ENCODE results near the gene IQCE. TPM values are rescaled to one million over a fixed set of nuclear protein-coding genes. Genes with fewer than 3 reads are reported as not detected.

Gene IQCE
- total RNA-seq, 4 donors from 2014 or later = 27.2 to 187 (median 55.5) TPM

DNA sequence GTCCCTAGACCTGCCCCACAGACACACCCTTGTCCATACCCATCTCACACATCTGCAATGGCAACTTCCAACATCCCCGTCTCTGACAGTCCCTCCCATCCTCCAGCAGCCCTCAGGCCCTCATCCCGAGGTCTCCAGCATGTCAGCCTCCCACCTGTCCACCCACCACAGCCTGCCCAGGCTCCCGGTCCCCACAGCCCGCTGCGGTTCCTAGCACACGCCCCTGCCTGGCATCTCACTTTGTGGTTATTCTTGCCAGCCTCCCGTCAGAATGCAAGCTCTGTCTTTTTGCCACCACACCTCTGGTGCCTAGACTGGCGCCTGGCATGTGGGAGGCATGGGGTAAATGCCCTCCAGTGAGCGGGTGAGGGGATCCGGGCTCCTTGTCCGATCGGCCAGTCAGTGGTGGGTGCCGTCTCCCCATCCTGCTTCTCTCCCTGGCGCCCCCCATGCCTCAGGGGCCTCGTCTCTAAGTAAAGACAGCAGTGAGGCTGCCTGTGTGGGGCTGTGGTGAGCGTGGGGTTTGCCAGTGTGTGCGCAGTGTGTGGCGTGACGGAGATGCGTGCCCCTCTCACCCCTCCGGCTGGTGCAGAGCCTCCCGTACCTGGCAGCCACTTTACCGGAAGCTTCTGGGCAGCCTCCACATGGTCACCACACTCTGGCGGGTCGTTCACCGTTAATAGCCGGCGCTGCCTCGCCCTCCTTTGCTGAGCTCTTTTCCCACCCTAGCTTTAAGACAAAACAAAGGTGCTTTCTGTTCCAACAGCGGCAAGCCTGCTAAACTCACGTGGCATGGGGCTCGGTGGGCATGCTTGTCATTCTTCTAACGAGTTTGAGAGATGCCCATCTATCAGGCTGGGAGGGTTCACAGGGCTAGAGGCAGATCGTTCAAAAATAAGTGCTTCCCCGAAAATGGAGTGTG, 44.5 kb downstream of the IQCE start:
- Histone ChIP-seq H3K9me3 (no peaks in the 10 kb centered on the region), H3K4me1 (peaks cover 0 to 4% (median 0%) of the 10 kb centered on the region in 4 donors), H3K4me3 (no peak overlapping the region), H3K36me3 (peaks cover 0 to 13% (median 0%) of the 10 kb centered on the region in 4 donors), H3K27ac (no peak overlapping the region), H3K27me3 (no peaks in the 10 kb centered on the region)
- WGBS, 2 donors (ENCODE audit: low coverage in 1 of 2) = 88 to 91% methylated on average over 3 to 35 of the region's 35 CpGs
- TF ChIP-seq EP300 (IDR thresholded peaks at IDR 0.05; ENCODE audit: low read depth) = no peak
- no peak for TF ChIP-seq POLR2A (IDR thresholded peaks at IDR 0.05)
- in situ Hi-C loops (cut with MboI; ENCODE audit: low pct_ligation_motif_present in 1 of 4, low pct_unique_long_range_greater_than_20kb in 1 of 4, low sequenced_read_pairs in 3 of 4) = no loop called here
- no peak for DNase-seq
- intact Hi-C loops (cut with DNase I; ENCODE audit: low total_unique reads) = no loop called here

DNA sequence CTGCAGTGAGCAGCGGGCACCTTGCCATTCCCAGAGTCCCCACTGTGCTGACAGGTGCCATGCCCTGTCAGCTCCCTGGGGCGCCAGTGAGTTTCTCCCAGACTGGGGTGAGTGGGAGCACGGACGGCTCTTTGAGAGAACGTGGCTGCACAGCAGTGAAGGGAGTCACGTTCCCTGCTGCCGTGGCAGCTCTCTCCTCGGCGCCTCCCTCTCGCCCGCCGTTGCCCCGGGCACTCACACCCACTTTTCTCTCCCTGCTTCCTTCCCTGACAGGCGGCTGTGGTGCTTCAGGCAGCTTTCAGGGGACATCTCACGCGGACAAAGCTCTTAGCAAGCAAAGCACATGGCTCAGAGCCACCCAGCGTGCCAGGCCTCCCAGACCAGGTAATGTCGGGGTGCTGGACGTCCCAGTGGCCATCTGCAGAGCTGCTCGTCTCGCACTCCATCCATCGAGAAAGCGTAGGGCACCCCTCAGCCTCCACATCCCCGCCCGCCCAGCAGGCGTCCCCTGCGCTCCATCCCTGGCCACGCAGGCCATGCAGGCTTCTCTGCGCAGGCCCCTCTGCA, 45.9 kb downstream of the IQCE start:
- DNase-seq = no peak
- no peak for TF ChIP-seq POLR2A (IDR thresholded peaks at IDR 0.05)
- no peak for TF ChIP-seq POLR2AphosphoS5 (IDR thresholded peaks at IDR 0.05)
- TF ChIP-seq EP300 (IDR thresholded peaks at IDR 0.05; ENCODE audit: low read depth) = no peak
- TF ChIP-seq, protein P1, sequence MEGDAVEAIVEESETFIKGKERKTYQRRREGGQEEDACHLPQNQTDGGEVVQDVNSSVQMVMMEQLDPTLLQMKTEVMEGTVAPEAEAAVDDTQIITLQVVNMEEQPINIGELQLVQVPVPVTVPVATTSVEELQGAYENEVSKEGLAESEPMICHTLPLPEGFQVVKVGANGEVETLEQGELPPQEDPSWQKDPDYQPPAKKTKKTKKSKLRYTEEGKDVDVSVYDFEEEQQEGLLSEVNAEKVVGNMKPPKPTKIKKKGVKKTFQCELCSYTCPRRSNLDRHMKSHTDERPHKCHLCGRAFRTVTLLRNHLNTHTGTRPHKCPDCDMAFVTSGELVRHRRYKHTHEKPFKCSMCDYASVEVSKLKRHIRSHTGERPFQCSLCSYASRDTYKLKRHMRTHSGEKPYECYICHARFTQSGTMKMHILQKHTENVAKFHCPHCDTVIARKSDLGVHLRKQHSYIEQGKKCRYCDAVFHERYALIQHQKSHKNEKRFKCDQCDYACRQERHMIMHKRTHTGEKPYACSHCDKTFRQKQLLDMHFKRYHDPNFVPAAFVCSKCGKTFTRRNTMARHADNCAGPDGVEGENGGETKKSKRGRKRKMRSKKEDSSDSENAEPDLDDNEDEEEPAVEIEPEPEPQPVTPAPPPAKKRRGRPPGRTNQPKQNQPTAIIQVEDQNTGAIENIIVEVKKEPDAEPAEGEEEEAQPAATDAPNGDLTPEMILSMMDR (IDR thresholded peaks at IDR 0.05) = no peak
- intact Hi-C loops (cut with DNase I; ENCODE audit: low total_unique reads) (no loop called here), in situ Hi-C loops (cut with MboI; ENCODE audit: low pct_ligation_motif_present in 1 of 4, low pct_unique_long_range_greater_than_20kb in 1 of 4, low sequenced_read_pairs in 3 of 4) (no loop called here)
- WGBS, 2 donors (ENCODE audit: low coverage in 1 of 2) = 93% methylated on average over 29 of the region's 29 CpGs; no CpG with 5 or more reads in 1 of the 2 donors
- Histone ChIP-seq H3K36me3 (no peaks in the 10 kb centered on the region), H3K9me3 (no peaks in the 10 kb centered on the region), H3K27ac (no peak overlapping the region), H3K4me1 (peaks cover 0 to 4% (median 1%) of the 10 kb centered on the region in 4 donors), H3K27me3 (no peaks in the 10 kb centered on the region), H3K4me3 (no peak overlapping the region)

DNA sequence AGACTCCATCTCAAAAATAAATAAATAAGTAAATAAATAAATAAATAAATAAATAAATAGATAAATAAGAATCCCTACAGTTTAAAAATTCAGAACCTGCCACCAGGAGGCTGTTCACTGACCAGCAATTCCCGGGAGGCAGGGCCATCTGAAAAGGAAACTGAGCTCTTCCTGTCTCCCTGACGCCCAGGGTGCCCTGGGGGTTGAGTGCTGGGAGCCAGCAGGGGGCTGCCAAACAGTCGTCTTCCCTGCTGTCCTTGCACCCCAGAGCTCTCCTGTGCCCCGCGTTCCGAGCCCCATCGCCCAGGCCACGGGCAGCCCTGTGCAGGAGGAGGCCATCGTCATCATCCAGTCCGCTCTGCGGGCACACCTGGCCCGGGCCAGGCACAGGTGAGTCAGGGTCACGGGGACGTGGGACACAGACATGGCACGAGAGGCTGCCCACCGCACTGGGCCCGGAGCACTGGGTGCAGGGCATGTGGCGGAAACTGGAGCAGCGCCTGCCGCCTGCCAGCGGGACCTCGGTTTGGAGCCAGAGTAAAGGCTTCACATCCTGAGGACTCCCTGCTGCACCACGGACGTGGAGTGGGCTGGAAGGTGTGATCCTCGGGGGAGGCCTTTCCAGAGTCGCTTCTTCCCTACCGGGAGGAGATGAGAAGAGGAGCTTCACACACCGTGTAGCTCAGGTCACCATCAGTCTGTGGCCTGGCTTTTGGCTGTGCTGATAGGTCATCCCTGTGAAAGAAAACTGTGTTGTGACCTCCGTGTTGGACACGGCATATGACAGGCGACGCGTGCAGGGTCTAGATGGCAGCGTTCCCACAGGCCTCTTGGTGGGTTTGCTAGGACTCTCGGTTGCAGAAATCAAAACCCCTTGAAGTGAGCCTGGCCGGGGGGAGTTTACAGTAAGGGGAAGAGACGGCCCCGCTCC, 47.1 kb downstream of the IQCE start:
- Histone ChIP-seq H3K4me1 (peaks cover 0 to 4% (median 1%) of the 10 kb centered on the region in 4 donors), H3K27me3 (no peaks in the 10 kb centered on the region), H3K4me3 (no peak overlapping the region), H3K36me3 (no peaks in the 10 kb centered on the region), H3K27ac (no peak overlapping the region), H3K9me3 (no peaks in the 10 kb centered on the region)
- WGBS, 2 donors (ENCODE audit: low coverage in 1 of 2) = 91 to 100% methylated on average over 3 to 38 of the region's 38 CpGs
- no peak for DNase-seq
- intact Hi-C loops (cut with DNase I; ENCODE audit: low total_unique reads) (no loop called here), in situ Hi-C loops (cut with MboI; ENCODE audit: low pct_ligation_motif_present in 1 of 4, low pct_unique_long_range_greater_than_20kb in 1 of 4, low sequenced_read_pairs in 3 of 4) (no loop called here)
- no peak for TF ChIP-seq POLR2AphosphoS5 (IDR thresholded peaks at IDR 0.05)
- TF ChIP-seq, protein P1 (IDR thresholded peaks at IDR 0.05) = no peak

DNA sequence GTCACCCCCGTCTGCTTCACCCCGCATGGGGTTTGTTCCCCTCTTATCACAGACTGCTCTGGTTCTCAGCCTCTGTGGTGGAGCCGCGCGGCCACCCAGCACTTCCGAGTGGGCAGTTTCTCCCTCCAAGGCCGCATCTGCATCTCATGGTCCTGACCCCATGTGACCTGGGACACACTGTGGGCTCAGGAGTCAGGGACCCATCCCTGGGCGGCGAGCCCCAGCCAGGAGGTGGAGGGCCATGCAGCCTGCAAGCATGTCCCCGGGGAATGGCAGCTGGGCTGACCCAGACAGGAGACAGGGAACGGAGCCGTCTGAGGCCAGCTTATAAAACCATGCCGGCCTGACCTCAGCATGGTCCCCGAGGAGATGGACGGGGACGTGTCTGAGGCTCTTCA, 47.8 kb downstream of the IQCE start:
- Histone ChIP-seq H3K36me3 (no peaks in the 10 kb centered on the region), H3K27ac (peak overlapping the region in 3 of 4 donors; percentile 19 to 59 (median 50))
- intact Hi-C loops (cut with DNase I; ENCODE audit: low total_unique reads) = no loop called here

More for the DNA sequence above, 47.8 kb downstream of the IQCE start:
- in situ Hi-C loops (cut with MboI; ENCODE audit: low pct_ligation_motif_present in 1 of 4, low pct_unique_long_range_greater_than_20kb in 1 of 4, low sequenced_read_pairs in 3 of 4) = no loop called here
- Histone ChIP-seq H3K4me1 (peaks cover 0 to 4% (median 1%) of the 10 kb centered on the region in 4 donors), H3K4me3 (no peak overlapping the region), H3K9me3 (no peaks in the 10 kb centered on the region), H3K27me3 (no peaks in the 10 kb centered on the region)
- WGBS, 2 donors (ENCODE audit: low coverage in 1 of 2) = 88 to 100% methylated on average over 3 to 15 of the region's 16 CpGs
- TF ChIP-seq POLR2A (IDR thresholded peaks at IDR 0.05) = no peak
- TF ChIP-seq POLR2AphosphoS5 (IDR thresholded peaks at IDR 0.05) = no peak
- no peak for DNase-seq
